ENCODE data around the gene DBET.
"Not testable (repeated sequence)": the region's sequence is repeated elsewhere in the genome, so short reads cannot be mapped to it uniquely, and the experiment has no call there.

- TF ChIP-seq POLR2A (IDR thresholded peaks at IDR 0.05; ENCODE audit: low read length); GATA1 (IDR thresholded peaks at IDR 0.05; ENCODE audit: low read depth, low read length): not testable (repeated sequence)
Observed at GRCh38 chr4:190109390-190110011, 45.2 kb downstream of the DBET start.
